ENCODE results near the gene GLYATL3.

- TF ChIP-seq CTCF (optimal IDR thresholded peaks at IDR 0.05 in 1 of 3, IDR thresholded peaks at IDR 0.05 in 1 of 3, conservative IDR thresholded peaks at IDR 0.05 in 1 of 3; ENCODE audit: extremely low read depth in 1 of 3, insufficient read depth in 2 of 3, low read length in 3 of 3) (no peak), EZH2 (IDR thresholded peaks at IDR 0.05; ENCODE audit: low read length) (no peak)
These were observed 30.5 kb downstream of the GLYATL3 start for GRCh38 chr6:49530141-49530776.

Data from keratinocyte (primary cell).